NT2/D1 (cell line): ENCODE measurements around the gene ARHGEF6.

ENCODE experiments used
- SUZ12 ChIP-seq: IDR thresholded peaks from 2 replicates; pipeline ENCODE4 v1.6.1; 2011; ENCODE audit not compliant: insufficient read length, insufficient read depth; ENCODE audit errors: extremely low read depth
- YY1 ChIP-seq: IDR thresholded peaks from 2 replicates; pipeline ENCODE4 v1.6.1; 2011; ENCODE audit not compliant: insufficient read length, insufficient read depth

- no peak for TF ChIP-seq SUZ12
- no peak for TF ChIP-seq YY1
These were observed 101.2 kb downstream of the ARHGEF6 start for GRCh38 chrX:136679531-136679930.
